DND-41 (cell line): ENCODE data around the gene ATPAF2.

Experiments used
- ATAC-seq: fragments of 200-7000 bp; cut with Tn5 transposase; 3 replicates; pipeline ENCODE4 v1.9.1; 2021; ENCODE audit warnings: low read depth; ENCODE audit not compliant: insufficient read depth
- DNase-seq: peaks from one replicate; pipeline ENCODE4 v3.0.0-alpha.2; 2020
- H2AFZ ChIP-seq: 2 replicates; pipeline ENCODE4 v1.6.0; 2012; ENCODE audit warnings: low read depth, low read length
- H3K27ac ChIP-seq: 2 replicates; pipeline ENCODE4 v1.5.1; 2012; ENCODE audit warnings: low read length, inconsistent platforms
- H3K27me3 ChIP-seq: fragments of 200-600 bp; sonication (generic); 2 replicates; pipeline ENCODE4 v1.6.0; 2012; ENCODE audit warnings: low read length, mild to moderate bottlenecking, inconsistent platforms; ENCODE audit not compliant: insufficient read depth, poor library complexity
- H3K36me3 ChIP-seq: 2 replicates; pipeline ENCODE4 v1.5.1; 2012; ENCODE audit warnings: low read length, inconsistent platforms; ENCODE audit not compliant: insufficient read depth
- H3K4me1 ChIP-seq: 2 replicates; pipeline ENCODE4 v1.5.1; 2012; ENCODE audit warnings: mild to moderate bottlenecking, low read length; ENCODE audit not compliant: insufficient read depth
- H3K4me2 ChIP-seq: 2 replicates; pipeline ENCODE4 v1.6.0; 2012; ENCODE audit warnings: mild to moderate bottlenecking, moderate library complexity, low read length, inconsistent platforms; ENCODE audit not compliant: insufficient read depth
- H3K4me3 ChIP-seq, 2 experiments: fragments of 200-600 bp in 1 of 2; shearing (Covaris generic) in 1 of 2; 2 replicates each; pipeline ENCODE4 v1.5.1; 2012 to 2016; ENCODE audit warnings: inconsistent platforms in 2 of 2, low read length in 2 of 2, mild to moderate bottlenecking in 2 of 2, low read depth in 1 of 2, moderate library complexity in 1 of 2
- H3K79me2 ChIP-seq: 2 replicates; pipeline ENCODE4 v1.6.0; 2012; ENCODE audit warnings: low read length, inconsistent platforms; ENCODE audit not compliant: insufficient read depth
- H3K9ac ChIP-seq: 2 replicates; pipeline ENCODE4 v1.6.0; 2012; ENCODE audit warnings: low read depth, mild to moderate bottlenecking, inconsistent platforms, low read length, moderate library complexity
- H3K9me3 ChIP-seq: 2 replicates; pipeline ENCODE4 v1.5.1; 2012; ENCODE audit warnings: low read length, moderate library complexity, mild to moderate bottlenecking, inconsistent platforms; ENCODE audit not compliant: insufficient read depth, severe bottlenecking
- H4K20me1 ChIP-seq: 2 replicates; pipeline ENCODE4 v1.6.0; 2012; ENCODE audit warnings: low read length; ENCODE audit not compliant: insufficient read depth
- CTCF ChIP-seq: IDR thresholded peaks from 2 replicates; pipeline ENCODE4 v1.5.1; 2012; ENCODE audit warnings: borderline replicate concordance, low read length, moderate library complexity, mild to moderate bottlenecking; ENCODE audit not compliant: poor library complexity, severe bottlenecking; ENCODE audit errors: extremely low read depth
- EZH2 ChIP-seq: IDR thresholded peaks from 3 replicates; pipeline ENCODE4 v1.6.1; 2012; ENCODE audit warnings: borderline replicate concordance, low read depth, mild to moderate bottlenecking, moderate library complexity, low read length, inconsistent platforms; ENCODE audit not compliant: severe bottlenecking

Gene ATPAF2

GRCh38 chr17:18038861-18039534, at the start of gene ATPAF2, which contains the start of gene GID4:
ATPAF2 (minus strand) TSS chr17:18039168; CDS start chr17:18039013, 155 bp downstream.
GID4 (plus strand) TSS chr17:18039408; CDS start chr17:18039465, 57 bp downstream.
- Histone ChIP-seq H3K4me2 (peak within 1 kb of the TSS; percentile 95), H3K9ac (peak within 1 kb of the TSS; percentile 65), H3K79me2 (peaks cover 86% of the 10 kb centered on the region), H4K20me1 (peaks cover 16% of the 10 kb centered on the region), H3K27ac (peak within 1 kb of the TSS; percentile 76), H3K4me3 (peak within 1 kb of the TSS; percentile 58 to 88), H2AFZ (peak within 1 kb of the TSS; percentile 92), H3K4me1 (peaks cover 48% of the 10 kb centered on the region), H3K27me3 (no peaks in the 10 kb centered on the region), H3K36me3 (peaks cover 12% of the 10 kb centered on the region), H3K9me3 (no peaks in the 10 kb centered on the region)
- peak; percentile 91 for ATAC-seq
- TF ChIP-seq CTCF (peak; percentile 27), EZH2 (no peak)
- peak; percentile 100 for DNase-seq

GRCh38 chr17:18087610-18088491, 48.9 kb upstream of the ATPAF2 start, which contains the start of gene DRG2:
DRG2 (plus strand) TSS chr17:18087948; CDS start chr17:18088024, 76 bp downstream.
- peak within 1 kb of the TSS; percentile 80 for H3K27ac ChIP-seq
- peaks cover 17% of the 10 kb centered on the region for H3K36me3 ChIP-seq
- H2AFZ ChIP-seq, result peak within 1 kb of the TSS; percentile 77
- H3K4me2 ChIP-seq, result peak within 1 kb of the TSS; percentile 91
- DNase-seq (peak; percentile 91), ATAC-seq (peak; percentile 92)
- no peaks in the 10 kb centered on the region for H3K9me3 ChIP-seq
- peaks cover 31% of the 10 kb centered on the region for H3K4me1 ChIP-seq
- peaks cover 35% of the 10 kb centered on the region for H3K79me2 ChIP-seq
- H3K27me3 ChIP-seq, result no peaks in the 10 kb centered on the region
- peak within 1 kb of the TSS; percentile 83 for H3K9ac ChIP-seq
- H4K20me1 ChIP-seq, result 0 out of 2 replicates have a peak, but pooled peaks cover 2% of the 10 kb centered on the region
- peak; percentile 16 for TF ChIP-seq CTCF
- no peak for TF ChIP-seq EZH2
- peak within 1 kb of the TSS; percentile 90 to 96 for H3K4me3 ChIP-seq

- TF ChIP-seq CTCF (no peak), EZH2 (no peak)
- ATAC-seq, result no peak
- H3K27ac ChIP-seq, result no peak overlapping the region
These were observed 45.3 kb upstream of the ATPAF2 start for GRCh38 chr17:18084256-18084655.

More at GRCh38 chr17:18084256-18084655, 45.3 kb upstream of the ATPAF2 start:
- Histone ChIP-seq H3K27me3 (no peaks in the 10 kb centered on the region), H3K4me2 (no peak overlapping the region), H3K79me2 (peaks cover 22% of the 10 kb centered on the region), H3K9me3 (no peaks in the 10 kb centered on the region), H3K4me3 (no peak overlapping the region), H3K4me1 (peaks cover 24% of the 10 kb centered on the region), H3K9ac (no peak overlapping the region), H4K20me1 (no peaks in the 10 kb centered on the region), H2AFZ (no peak overlapping the region), H3K36me3 (no peaks in the 10 kb centered on the region; the same call in 1 of the 2 replicates)
- no peak for DNase-seq
